SK-N-MC (cell line): Measurements from ENCODE around the gene FGF1.

Source experiments
- DNase-seq: peaks from one replicate; pipeline ENCODE4 v3.0.0-alpha.2; 2011; ENCODE audit warnings: low read depth, low spot score
- H3K27ac ChIP-seq: fragments of 200-600 bp; sonication (generic); 2 replicates; pipeline ENCODE4 v1.5.1; 2016; ENCODE audit warnings: mixed run types
- H3K36me3 ChIP-seq: fragments of 200-600 bp; sonication (generic); 2 replicates; pipeline ENCODE4 v1.6.1; 2017; ENCODE audit warnings: antibody characterized with exemption, low read length, mixed read lengths; ENCODE audit not compliant: insufficient read depth
- H3K4me3 ChIP-seq: fragments of 200-600 bp; sonication (generic); 2 replicates; pipeline ENCODE4 v1.5.1; 2016
- H3K9ac ChIP-seq: fragments of 200-600 bp; sonication (generic); 2 replicates; pipeline ENCODE4 v1.8.0; 2017; ENCODE audit warnings: mixed run types, mixed read lengths; ENCODE audit not compliant: insufficient read length
- H3K9me3 ChIP-seq: fragments of 200-600 bp; sonication (generic); 2 replicates; pipeline ENCODE4 v1.6.1; 2017; ENCODE audit warnings: low read depth, mild to moderate bottlenecking, antibody characterized with exemption, low read length, moderate library complexity, mixed read lengths
- EZH2 ChIP-seq: fragments of 200-600 bp; sonication (generic); IDR thresholded peaks from one replicate; pipeline ENCODE4 v1.6.1; 2017; ENCODE audit warnings: antibody characterized with exemption
- FOXP2 ChIP-seq: optimal IDR thresholded peaks from 2 replicates; pipeline ENCODE3; 2011; ENCODE audit warnings: mild to moderate bottlenecking, moderate library complexity; ENCODE audit not compliant: insufficient read depth; ENCODE audit errors: extremely low read length, control extremely low read depth
- POLR2AphosphoS5 ChIP-seq: IDR thresholded peaks from 2 replicates; pipeline ENCODE4 v1.6.1; 2012; ENCODE audit warnings: mild to moderate bottlenecking, low read depth, low read length, borderline replicate concordance

The FGF1 gene

DNA sequence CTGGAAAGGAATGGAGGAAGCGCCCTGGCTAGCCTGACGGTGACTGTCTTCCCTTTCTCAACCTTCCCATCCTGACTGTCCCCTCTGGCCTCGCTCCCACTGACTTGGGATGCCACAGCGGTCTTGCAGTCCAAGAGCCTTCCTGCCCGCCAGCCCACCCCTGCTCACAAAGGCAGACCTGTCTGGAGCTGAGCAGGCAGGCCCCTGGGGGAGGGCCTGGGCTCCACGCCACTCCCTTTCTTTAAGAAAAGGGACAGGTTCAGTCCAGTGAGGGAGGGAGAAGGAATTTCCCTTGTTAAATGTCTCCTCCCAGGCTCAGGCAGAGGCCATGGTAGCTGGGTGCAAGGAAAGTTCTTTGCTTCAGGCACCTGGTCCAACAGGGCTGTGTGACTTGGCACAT, 18.1 kb downstream of the FGF1 start:
- no peak overlapping the region for H3K4me3 ChIP-seq
- TF ChIP-seq FOXP2: no peak
- no peak for TF ChIP-seq POLR2AphosphoS5
- no peak for TF ChIP-seq EZH2
- no peak for DNase-seq
- no peaks in the 10 kb centered on the region for H3K36me3 ChIP-seq
- no peak overlapping the region for H3K27ac ChIP-seq
- H3K9ac ChIP-seq: no peak overlapping the region
- no peaks in the 10 kb centered on the region for H3K9me3 ChIP-seq

GRCh38 chr5:142664636-142665035, 21.3 kb downstream of the FGF1 start:
- Histone ChIP-seq H3K27ac (no peak overlapping the region), H3K9ac (no peak overlapping the region), H3K36me3 (no peaks in the 10 kb centered on the region), H3K4me3 (no peak overlapping the region), H3K9me3 (no peaks in the 10 kb centered on the region)
- no peak for TF ChIP-seq FOXP2
- no peak for TF ChIP-seq POLR2AphosphoS5
- TF ChIP-seq EZH2: no peak
- no peak for DNase-seq

- H3K9ac ChIP-seq: no peak overlapping the region
- DNase-seq: no peak
- H3K27ac ChIP-seq: no peak overlapping the region
- no peak overlapping the region for H3K4me3 ChIP-seq
- no peaks in the 10 kb centered on the region for H3K9me3 ChIP-seq
- TF ChIP-seq EZH2 (no peak), FOXP2 (no peak), POLR2AphosphoS5 (no peak)
- H3K36me3 ChIP-seq: no peaks in the 10 kb centered on the region
These were observed 21.8 kb downstream of the FGF1 start for GRCh38 chr5:142664067-142664466.

DNA sequence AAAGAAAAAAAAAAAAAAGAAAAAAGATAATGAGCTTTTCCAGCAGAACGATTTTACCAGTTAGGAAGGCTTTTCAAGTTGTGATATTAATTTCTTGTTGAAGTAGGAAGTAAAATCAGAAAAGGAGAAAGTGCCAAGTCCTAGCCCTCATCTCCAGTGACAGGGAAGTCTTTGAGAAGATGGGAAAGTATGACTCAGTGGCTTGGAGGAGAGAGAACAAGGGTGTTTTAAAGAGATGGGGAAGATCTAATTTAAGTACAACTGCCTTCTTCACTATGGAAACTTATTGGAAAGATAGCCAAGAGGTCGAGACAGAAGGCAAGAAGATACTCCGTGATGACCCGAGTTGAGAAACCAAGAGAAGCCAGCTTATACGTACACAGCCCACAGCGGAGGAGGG, 22.6 kb downstream of the FGF1 start:
- H3K27ac ChIP-seq: no peak overlapping the region
- no peaks in the 10 kb centered on the region for H3K36me3 ChIP-seq
- no peaks in the 10 kb centered on the region for H3K9me3 ChIP-seq
- H3K4me3 ChIP-seq: no peak overlapping the region
- no peak for DNase-seq
- TF ChIP-seq POLR2AphosphoS5: no peak
- TF ChIP-seq EZH2: no peak
- no peak for TF ChIP-seq FOXP2
- H3K9ac ChIP-seq: no peak overlapping the region

DNA sequence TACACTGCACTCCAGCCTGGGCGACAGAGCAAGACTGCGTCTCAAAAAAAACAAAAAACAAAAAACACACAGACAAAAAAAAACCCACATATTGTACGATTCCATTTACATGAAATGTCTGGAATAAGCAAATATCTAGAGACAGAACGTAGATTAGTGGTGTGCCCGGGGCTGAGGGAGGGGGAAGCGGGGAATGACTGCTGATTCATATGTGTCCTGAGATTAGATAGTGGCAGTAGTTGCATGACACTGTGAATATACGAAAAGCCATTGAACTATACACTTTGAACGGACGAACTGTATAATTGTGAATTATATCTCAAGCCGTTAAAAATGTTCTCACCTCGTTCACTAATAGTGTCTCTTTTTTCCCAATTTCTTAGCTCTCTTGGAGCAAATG, 23.9 kb downstream of the FGF1 start:
- no peak overlapping the region for H3K4me3 ChIP-seq
- no peak for DNase-seq
- TF ChIP-seq EZH2: no peak
- TF ChIP-seq POLR2AphosphoS5: no peak
- TF ChIP-seq FOXP2: no peak
- H3K9me3 ChIP-seq: no peaks in the 10 kb centered on the region
- no peak overlapping the region for H3K27ac ChIP-seq
- H3K36me3 ChIP-seq: no peaks in the 10 kb centered on the region
- no peak overlapping the region for H3K9ac ChIP-seq

DNA sequence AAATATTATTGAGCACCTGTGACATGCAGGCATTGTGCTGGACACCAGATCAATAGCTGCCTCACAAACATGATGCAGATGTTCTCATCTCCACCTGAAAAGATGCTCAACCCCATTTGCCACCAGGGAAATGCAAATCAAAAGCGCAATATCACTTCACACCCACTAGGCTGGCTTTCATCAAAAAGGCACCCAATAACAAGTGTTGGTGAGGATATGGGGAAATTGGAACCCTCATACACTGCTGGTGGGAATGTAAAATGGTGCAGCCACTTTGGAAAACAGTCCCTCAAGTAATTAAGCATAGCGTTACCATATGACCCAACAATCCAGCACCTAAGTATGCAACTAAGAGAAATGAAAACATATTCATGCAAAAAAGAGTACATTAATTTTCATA, 24.7 kb downstream of the FGF1 start:
- DNase-seq: no peak
- TF ChIP-seq EZH2: no peak
- Histone ChIP-seq H3K9ac (no peak overlapping the region), H3K27ac (no peak overlapping the region), H3K4me3 (no peak overlapping the region), H3K36me3 (no peaks in the 10 kb centered on the region), H3K9me3 (no peaks in the 10 kb centered on the region)

- no peak for TF ChIP-seq EZH2
- no peak for TF ChIP-seq POLR2AphosphoS5
- no peak for TF ChIP-seq FOXP2
- Histone ChIP-seq H3K9me3 (no peaks in the 10 kb centered on the region), H3K4me3 (no peak overlapping the region), H3K27ac (no peak overlapping the region), H3K36me3 (no peaks in the 10 kb centered on the region), H3K9ac (no peak overlapping the region)
- no peak for DNase-seq
These were observed 25.2 kb downstream of the FGF1 start for GRCh38 chr5:142660731-142661130.

DNA sequence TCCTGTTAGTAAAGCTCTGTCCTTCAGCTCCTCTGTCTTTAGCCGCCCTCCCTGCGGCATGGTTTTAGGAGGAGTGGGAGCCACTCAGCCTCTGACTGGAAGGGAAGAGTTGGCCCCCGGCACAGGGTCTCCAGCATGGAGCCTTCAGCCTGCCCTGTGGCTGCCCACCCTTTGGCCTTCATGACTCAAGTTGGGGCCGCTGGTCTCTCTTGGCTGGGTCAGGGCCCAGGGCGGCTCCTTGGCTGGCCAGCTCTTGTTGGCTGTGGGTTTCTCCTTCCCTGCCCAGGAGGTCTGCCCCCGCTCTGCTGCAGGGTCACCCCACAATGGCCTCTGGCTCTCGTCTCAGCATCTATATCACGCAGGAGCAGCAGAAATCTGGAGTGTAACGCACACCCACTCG, 25.7 kb downstream of the FGF1 start:
- Histone ChIP-seq H3K9me3 (no peaks in the 10 kb centered on the region), H3K4me3 (no peak overlapping the region), H3K27ac (no peak overlapping the region), H3K9ac (no peak overlapping the region), H3K36me3 (no peaks in the 10 kb centered on the region)
- TF ChIP-seq FOXP2 (no peak), POLR2AphosphoS5 (no peak), EZH2 (no peak)
- no peak for DNase-seq

- Histone ChIP-seq H3K36me3 (no peaks in the 10 kb centered on the region), H3K4me3 (no peak overlapping the region), H3K9ac (no peak overlapping the region), H3K27ac (no peak overlapping the region), H3K9me3 (no peaks in the 10 kb centered on the region)
- TF ChIP-seq FOXP2 (no peak), EZH2 (no peak), POLR2AphosphoS5 (no peak)
- DNase-seq: no peak
These were observed 26.5 kb downstream of the FGF1 start for GRCh38 chr5:142659405-142659804.

GRCh38 chr5:142658278-142658677, 27.6 kb downstream of the FGF1 start:
- no peak for DNase-seq
- Histone ChIP-seq H3K9me3 (no peaks in the 10 kb centered on the region), H3K36me3 (no peaks in the 10 kb centered on the region), H3K4me3 (no peak overlapping the region), H3K27ac (no peak overlapping the region), H3K9ac (no peak overlapping the region)
- TF ChIP-seq POLR2AphosphoS5 (no peak), FOXP2 (no peak)
